ENCODE results near the gene GALNTL6. TPM values are rescaled to one million over a fixed set of nuclear protein-coding genes. Genes with fewer than 3 reads are reported as not detected.

GALNTL6 gene
- total and polyA plus RNA-seq, 2 donors (not counting 1 experiment from before 2014, with no cell fraction given) = 0.99 to 1.1 TPM

DNA sequence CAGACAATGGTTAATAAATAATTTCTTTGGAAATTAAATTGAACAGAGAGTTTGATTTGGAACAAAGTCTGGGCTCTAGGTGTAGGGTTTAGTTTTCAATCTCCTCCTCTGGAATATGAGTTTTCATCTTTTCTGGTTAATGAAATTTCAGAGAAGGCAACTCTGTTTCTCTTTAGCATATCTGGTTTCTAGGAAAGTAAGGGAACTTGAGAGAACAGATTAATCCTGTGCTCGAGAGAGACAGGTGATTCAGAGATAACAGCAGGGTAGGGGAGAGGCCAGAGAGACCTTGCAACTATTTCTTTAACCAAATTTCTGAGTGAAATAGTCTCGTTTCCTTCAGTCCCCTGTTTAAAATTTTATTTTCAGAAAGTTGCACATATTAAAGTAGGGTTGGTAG is 275.4 kb downstream of the GALNTL6 start:
- Histone ChIP-seq H3K27ac (ENCODE audit: low read length in 2 of 2) (no peak overlapping the region), H4K20me1 (ENCODE audit: control insufficient read depth, insufficient read depth, low read length, poor library complexity, severe bottlenecking) (no peaks in the 10 kb centered on the region), H3K9ac (ENCODE audit: low read length) (no peak overlapping the region), H2AFZ (ENCODE audit: insufficient read depth, low read depth, low read length, poor library complexity, severe bottlenecking) (no peak overlapping the region), H3K79me2 (ENCODE audit: control insufficient read depth, insufficient read depth, low read length) (no peaks in the 10 kb centered on the region), H3K4me3 (ENCODE audit: control extremely low read depth in 1 of 5, extremely low read depth in 1 of 5, insufficient read depth in 1 of 5, low read depth in 2 of 5, low read length in 4 of 5) (no peak overlapping the region), H3K36me3 (replicated peaks in 1 of 2; ENCODE audit: control extremely low read depth in 1 of 2, control insufficient read depth in 1 of 2, extremely low read depth in 1 of 2, insufficient read depth in 2 of 2, low read length in 1 of 2) (no peaks in the 10 kb centered on the region), H3K9me3 (ENCODE audit: control extremely low read depth in 1 of 3, control insufficient read depth in 2 of 3, insufficient read depth in 1 of 3, low read length in 2 of 3) (no peaks in the 10 kb centered on the region), H3K4me2 (replicated peaks; ENCODE audit: low read depth, low read length, poor library complexity, severe bottlenecking) (no peak overlapping the region), H3K4me1 (ENCODE audit: control insufficient read depth in 2 of 2, insufficient read depth in 2 of 2, low read length in 2 of 2) (no peaks in the 10 kb centered on the region), H3K27me3 (replicated peaks in 1 of 4; ENCODE audit: control extremely low read depth in 1 of 4, control insufficient read depth in 3 of 4, insufficient read depth in 4 of 4, low read length in 3 of 4) (no peaks in the 10 kb centered on the region)
- H3K27ac Mint-ChIP-seq = no peak overlapping the region
- H3K9me3 Mint-ChIP-seq (ENCODE audit: insufficient read depth) = no peaks in the 10 kb centered on the region
- intact Hi-C loops (cut with micrococcal nuclease) = no loop called here
- no peaks in the 10 kb centered on the region for H3K27me3 Mint-ChIP-seq
- 60% methylated on average over 1 of the region's 2 CpGs for WGBS (ENCODE audit: insufficient coverage)
- ATAC-seq (ENCODE audit: low read depth) = no peak
- TF ChIP-seq, protein P1, sequence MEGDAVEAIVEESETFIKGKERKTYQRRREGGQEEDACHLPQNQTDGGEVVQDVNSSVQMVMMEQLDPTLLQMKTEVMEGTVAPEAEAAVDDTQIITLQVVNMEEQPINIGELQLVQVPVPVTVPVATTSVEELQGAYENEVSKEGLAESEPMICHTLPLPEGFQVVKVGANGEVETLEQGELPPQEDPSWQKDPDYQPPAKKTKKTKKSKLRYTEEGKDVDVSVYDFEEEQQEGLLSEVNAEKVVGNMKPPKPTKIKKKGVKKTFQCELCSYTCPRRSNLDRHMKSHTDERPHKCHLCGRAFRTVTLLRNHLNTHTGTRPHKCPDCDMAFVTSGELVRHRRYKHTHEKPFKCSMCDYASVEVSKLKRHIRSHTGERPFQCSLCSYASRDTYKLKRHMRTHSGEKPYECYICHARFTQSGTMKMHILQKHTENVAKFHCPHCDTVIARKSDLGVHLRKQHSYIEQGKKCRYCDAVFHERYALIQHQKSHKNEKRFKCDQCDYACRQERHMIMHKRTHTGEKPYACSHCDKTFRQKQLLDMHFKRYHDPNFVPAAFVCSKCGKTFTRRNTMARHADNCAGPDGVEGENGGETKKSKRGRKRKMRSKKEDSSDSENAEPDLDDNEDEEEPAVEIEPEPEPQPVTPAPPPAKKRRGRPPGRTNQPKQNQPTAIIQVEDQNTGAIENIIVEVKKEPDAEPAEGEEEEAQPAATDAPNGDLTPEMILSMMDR (IDR thresholded peaks at IDR 0.05) = no peak
- no peak for TF ChIP-seq EZH2 (IDR thresholded peaks at IDR 0.05; ENCODE audit: borderline replicate concordance, insufficient read depth, low read depth, low read length, poor library complexity, severe bottlenecking)
- no peak overlapping the region for H3K4me3 Mint-ChIP-seq
- ChIA-PET POLR2A (no interaction called here), CTCF (no interaction called here)
- H3K4me1 Mint-ChIP-seq = no peaks in the 10 kb centered on the region
- no peak for DNase-seq

DNA sequence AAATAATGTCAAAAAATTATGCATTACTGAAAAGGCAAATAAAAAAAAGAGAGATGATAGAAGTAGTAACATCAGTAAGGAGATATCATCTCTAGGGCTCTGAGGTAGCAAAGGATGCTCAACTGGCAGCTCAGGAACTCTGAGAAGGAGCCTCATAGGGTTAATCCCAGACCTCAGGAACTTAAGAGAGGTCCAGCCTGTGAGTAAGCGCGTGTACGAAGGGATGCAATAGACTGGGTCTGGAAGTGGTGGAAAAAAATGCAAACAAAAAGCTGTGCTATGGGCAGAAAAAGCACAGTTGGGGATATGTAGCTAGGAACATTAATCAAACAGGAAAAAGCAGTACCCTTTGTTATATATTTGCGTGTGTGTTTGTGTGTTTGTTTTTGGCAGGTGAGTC is 282.0 kb downstream of the GALNTL6 start:
- no peak for TF ChIP-seq EZH2 (IDR thresholded peaks at IDR 0.05; ENCODE audit: borderline replicate concordance, insufficient read depth, low read depth, low read length, poor library complexity, severe bottlenecking)
- TF ChIP-seq, protein P1 (IDR thresholded peaks at IDR 0.05) = no peak
- WGBS (ENCODE audit: insufficient coverage) = 100% methylated on average over 1 of the region's 4 CpGs
- H3K4me1 ChIP-seq (ENCODE audit: control insufficient read depth in 2 of 2, insufficient read depth in 2 of 2, low read length in 2 of 2) = no peaks in the 10 kb centered on the region

More for the DNA sequence above, 282.0 kb downstream of the GALNTL6 start:
- Histone ChIP-seq H3K27ac (ENCODE audit: low read length in 2 of 2) (no peak overlapping the region), H3K36me3 (replicated peaks in 1 of 2; ENCODE audit: control extremely low read depth in 1 of 2, control insufficient read depth in 1 of 2, extremely low read depth in 1 of 2, insufficient read depth in 2 of 2, low read length in 1 of 2) (no peaks in the 10 kb centered on the region), H3K4me3 (ENCODE audit: control extremely low read depth in 1 of 5, extremely low read depth in 1 of 5, insufficient read depth in 1 of 5, low read depth in 2 of 5, low read length in 4 of 5) (no peak overlapping the region), H3K4me2 (replicated peaks; ENCODE audit: low read depth, low read length, poor library complexity, severe bottlenecking) (no peak overlapping the region), H3K9ac (ENCODE audit: low read length) (no peak overlapping the region), H4K20me1 (ENCODE audit: control insufficient read depth, insufficient read depth, low read length, poor library complexity, severe bottlenecking) (no peaks in the 10 kb centered on the region), H3K27me3 (replicated peaks in 1 of 4; ENCODE audit: control extremely low read depth in 1 of 4, control insufficient read depth in 3 of 4, insufficient read depth in 4 of 4, low read length in 3 of 4) (no peaks in the 10 kb centered on the region), H3K79me2 (ENCODE audit: control insufficient read depth, insufficient read depth, low read length) (no peaks in the 10 kb centered on the region), H3K9me3 (ENCODE audit: control extremely low read depth in 1 of 3, control insufficient read depth in 2 of 3, insufficient read depth in 1 of 3, low read length in 2 of 3) (no peaks in the 10 kb centered on the region), H2AFZ (ENCODE audit: insufficient read depth, low read depth, low read length, poor library complexity, severe bottlenecking) (no peak overlapping the region)
- ATAC-seq (ENCODE audit: low read depth) = no peak
- Mint-ChIP-seq H3K4me1 (no peaks in the 10 kb centered on the region), H3K9me3 (ENCODE audit: insufficient read depth) (peaks cover 1% of the 10 kb centered on the region), H3K4me3 (no peak overlapping the region), H3K27me3 (no peaks in the 10 kb centered on the region), H3K27ac (no peak overlapping the region)
- no peak for DNase-seq
- intact Hi-C loops (cut with micrococcal nuclease) = no loop called here
- POLR2A ChIA-PET = no interaction called here
- CTCF ChIA-PET = no interaction called here
